H1 (cell line): Measurements from ENCODE around the gene FAM120C. TPM values are rescaled to one million over a fixed set of nuclear protein-coding genes. Genes with fewer than 3 reads are reported as not detected.

Experiments used
- CTCF ChIA-PET: fragments of 300-600 bp; sonication (Branson Sonifier 250); formaldehyde crosslinking; loops from one replicate; lab custom pipeline; 2021; ENCODE audit not compliant: partially characterized antibody; lab: Charles Lee
- POLR2A ChIA-PET: fragments of 300-600 bp; sonication (Branson Sonifier 250); formaldehyde crosslinking; loops from one replicate; lab custom pipeline; 2021; ENCODE audit warnings: inconsistent platforms; ENCODE audit not compliant: partially characterized antibody; lab: Charles Lee
- DNase-seq, 2 experiments: peaks; one replicate each; pipeline versions ENCODE4 v3.0.0 to v3.0.0-alpha.2; 2010 to 2022; ENCODE audit warnings: low spot score in 2 of 2, low read depth in 1 of 2, mixed read lengths in 1 of 2
- FAIRE-seq: peaks from 2 replicates; lab custom pipeline; 2011; peaks lifted over from hg19 to GRCh38; lab: Jason Lieb, UNC
- H2AFZ ChIP-seq: 2 replicates; pipeline ENCODE4 v1.8.1; 2012; ENCODE audit warnings: low read length, inconsistent platforms
- H2AK5ac ChIP-seq: 2 replicates; pipeline ENCODE4 v1.6.1; 2013; ENCODE audit warnings: low read depth, low read length
- H2BK120ac ChIP-seq: replicated peaks from 2 replicates; pipeline ENCODE3; 2013; ENCODE audit warnings: low read depth, low read length, inconsistent platforms
- H2BK12ac ChIP-seq: 2 replicates; pipeline ENCODE4 v1.6.1; 2013; ENCODE audit warnings: low read depth, low read length
- H2BK15ac ChIP-seq: 2 replicates; pipeline ENCODE4 v1.6.1; 2013; ENCODE audit warnings: low read length
- H2BK20ac ChIP-seq: 2 replicates; pipeline ENCODE4 v1.6.1; 2013; ENCODE audit warnings: low read length
- H2BK5ac ChIP-seq: 2 replicates; pipeline ENCODE4 v1.6.1; 2013; ENCODE audit warnings: low read depth, low read length
- H3K14ac ChIP-seq: 2 replicates; pipeline ENCODE4 v1.6.1; 2013; ENCODE audit warnings: inconsistent platforms; ENCODE audit not compliant: insufficient read length
- H3K18ac ChIP-seq: 2 replicates; pipeline ENCODE4 v1.6.1; 2013; ENCODE audit warnings: low read length; ENCODE audit errors: extremely low read depth
- H3K23ac ChIP-seq: 2 replicates; pipeline ENCODE4 v1.6.1; 2013; ENCODE audit warnings: inconsistent platforms; ENCODE audit not compliant: insufficient read length
- H3K23me2 ChIP-seq: 2 replicates; pipeline ENCODE4 v1.6.1; 2013; ENCODE audit warnings: low read depth, low read length
- H3K27ac ChIP-seq: 2 replicates; pipeline ENCODE4 v1.6.1; 2011; ENCODE audit warnings: low read depth, low read length, inconsistent platforms
- H3K27me3 ChIP-seq, 4 experiments: replicated peaks in 1 of 4; 1 replicate in 1 of 4; 2 replicates in 3 of 4; pipeline versions ENCODE4 v1.6.1 to v1.8.1; 2011 to 2013; ENCODE audit warnings: low read length in 3 of 4, mild to moderate bottlenecking in 3 of 4, inconsistent platforms in 2 of 4, mixed read lengths in 2 of 4, moderate library complexity in 1 of 4; ENCODE audit not compliant: control insufficient read depth in 3 of 4, insufficient read depth in 3 of 4; ENCODE audit errors: extremely low read depth in 1 of 4
- H3K36me3 ChIP-seq, 4 experiments: 2 replicates each; pipeline versions ENCODE4 v1.6.1 to v1.8.1; 2011 to 2013; ENCODE audit warnings: mild to moderate bottlenecking in 4 of 4, low read length in 3 of 4, moderate library complexity in 2 of 4, control low read depth in 1 of 4, inconsistent platforms in 1 of 4; ENCODE audit not compliant: insufficient read depth in 4 of 4, control insufficient read depth in 2 of 4
- H3K4ac ChIP-seq: replicated peaks from 2 replicates; pipeline ENCODE3; 2013; ENCODE audit warnings: low read length, low read depth, mixed read lengths, inconsistent platforms; ENCODE audit not compliant: insufficient read length
- H3K4me1 ChIP-seq, 4 experiments: replicated peaks in 1 of 4; 1 replicate in 1 of 4; 2 replicates in 3 of 4; pipeline versions ENCODE4 v1.6.1 to v1.8.1; 2011 to 2013; ENCODE audit warnings: low read length in 3 of 4, inconsistent platforms in 2 of 4, mixed read lengths in 1 of 4; ENCODE audit not compliant: insufficient read depth in 4 of 4, control insufficient read depth in 3 of 4
- H3K4me2 ChIP-seq, 2 experiments: 2 replicates each; pipeline versions ENCODE4 v1.6.1 to v1.8.1; 2011 to 2013; ENCODE audit warnings: low read depth in 2 of 2, low read length in 2 of 2, control low read depth in 1 of 2, inconsistent platforms in 1 of 2, mild to moderate bottlenecking in 1 of 2; ENCODE audit not compliant: insufficient read depth in 1 of 2
- H3K4me3 ChIP-seq, 4 experiments: fragments of 200-600, 300-600 bp in 1 of 4; sonication (generic), shearing (Covaris generic), sonication (Bioruptor Twin) in 1 of 4; 2 replicates each; pipeline versions ENCODE4 v1.5.1 to v1.8.1; 2011 to 2016; ENCODE audit warnings: low read length in 4 of 4, low read depth in 3 of 4, control low read depth in 2 of 4, inconsistent platforms in 2 of 4, mild to moderate bottlenecking in 2 of 4, mixed read lengths in 1 of 4, moderate library complexity in 1 of 4; ENCODE audit not compliant: insufficient read depth in 2 of 4; ENCODE audit errors: extremely low read depth in 1 of 4
- H3K56ac ChIP-seq: replicated peaks from 2 replicates; pipeline ENCODE3; 2013; ENCODE audit warnings: low read depth, mild to moderate bottlenecking, mixed read lengths, low read length, inconsistent platforms; ENCODE audit not compliant: insufficient read length
- H3K79me1 ChIP-seq: 2 replicates; pipeline ENCODE4 v1.6.1; 2013; ENCODE audit warnings: low read depth, low read length, control low read depth
- H3K79me2 ChIP-seq, 2 experiments: 2 replicates each; pipeline versions ENCODE4 v1.6.1 to v1.8.1; 2012 to 2013; ENCODE audit warnings: low read length in 2 of 2, mild to moderate bottlenecking in 2 of 2, inconsistent platforms in 1 of 2; ENCODE audit not compliant: insufficient read depth in 2 of 2, control insufficient read depth in 1 of 2
- H3K9ac ChIP-seq, 4 experiments: replicated peaks in 1 of 4; 1 replicate in 1 of 4; 2 replicates in 3 of 4; pipeline versions ENCODE4 v1.6.1 to v1.8.1; 2011 to 2013; ENCODE audit warnings: low read depth in 3 of 4, low read length in 3 of 4, control low read depth in 2 of 4, mild to moderate bottlenecking in 2 of 4, moderate library complexity in 2 of 4, inconsistent platforms in 1 of 4; ENCODE audit errors: extremely low read depth in 1 of 4
- H3K9me3 ChIP-seq, 2 experiments: 2 replicates each; pipeline versions ENCODE4 v1.6.1 to v1.8.1; 2012 to 2013; ENCODE audit warnings: mild to moderate bottlenecking in 2 of 2, moderate library complexity in 2 of 2, control low read depth in 1 of 2, inconsistent platforms in 1 of 2, low read depth in 1 of 2, low read length in 1 of 2, mixed read lengths in 1 of 2; ENCODE audit not compliant: insufficient read depth in 2 of 2
- H4K20me1 ChIP-seq, 2 experiments: replicated peaks in 1 of 2; 2 replicates each; pipeline versions ENCODE3 to v1.8.1; 2011 to 2013; ENCODE audit warnings: inconsistent platforms in 2 of 2, low read length in 2 of 2, mild to moderate bottlenecking in 1 of 2; ENCODE audit not compliant: insufficient read depth in 2 of 2, control insufficient read depth in 1 of 2
- H4K5ac ChIP-seq: 2 replicates; pipeline ENCODE4 v1.6.1; 2013; ENCODE audit warnings: low read length, low read depth, mixed read lengths, inconsistent platforms; ENCODE audit not compliant: insufficient read length
- H4K8ac ChIP-seq: 2 replicates; pipeline ENCODE4 v1.8.0; 2013; ENCODE audit warnings: mild to moderate bottlenecking, moderate library complexity, low read length, inconsistent platforms; ENCODE audit not compliant: insufficient read depth; ENCODE audit errors: extremely low read depth
- H4K91ac ChIP-seq: replicated peaks from 2 replicates; pipeline ENCODE3; 2013; ENCODE audit warnings: low read length, mixed read lengths, inconsistent platforms; ENCODE audit not compliant: insufficient read length
- BCL11A ChIP-seq, 2 experiments: IDR thresholded peaks; one replicate each; pipeline ENCODE4 v1.6.1; 2011; ENCODE audit warnings: low read depth in 2 of 2, low read length in 2 of 2, mild to moderate bottlenecking in 2 of 2
- CEBPB ChIP-seq: IDR thresholded peaks from 2 replicates; pipeline ENCODE4 v1.6.1; 2012; ENCODE audit warnings: low read depth, low read length
- RXRA ChIP-seq: IDR thresholded peaks from 2 replicates; pipeline ENCODE4 v1.6.1; 2011; ENCODE audit warnings: low read depth, mild to moderate bottlenecking, low read length, moderate library complexity; ENCODE audit not compliant: insufficient read depth
- WGBS, 2 experiments: shearing (Covaris generic) in 1 of 2; methylation state at CpG; one replicate each; pipeline versions ENCODE4 v1.1.6 to v1.1.7; 2013 to 2015; ENCODE audit warnings: low lambda C conversion rate in 2 of 2, mixed read lengths in 2 of 2, inconsistent platforms in 1 of 2, low coverage in 1 of 2, missing lambda C conversion rate in 1 of 2; ENCODE audit not compliant: insufficient replicate concordance in 2 of 2, insufficient coverage in 1 of 2, insufficient read length in 1 of 2; ENCODE audit errors: extremely low coverage in 1 of 2, missing lambda C conversion rate in 1 of 2; 5-methylcytosine and 5-hydroxymethylcytosine counted together
- polyA plus RNA-seq, 7 experiments: library from polyadenylated mRNA; depleted of rRNA in 3 of 7; stranded (reverse) in 5 of 7; unstranded in 2 of 7; fragments of >200 nt in 5 of 7; fragments of 200-250 nt in 2 of 7; gene quantifications; 1 replicate in 5 of 7; 2 replicates in 1 of 7; 4 replicates in 1 of 7; pipeline versions ENCODE4 v1.2.1 to v1.2.3, GENCODE V29; 2011 to 2013; ENCODE audit warnings: missing spikeins in 2 of 7, mixed read lengths in 2 of 7
- total RNA-seq: library from RNA; stranded (reverse); fragmentation: NEBNext Ultra II Directional; extraction: Animal tissue kit (Norgen Biotek cat#: 25700); gene quantifications from 2 replicates; pipeline ENCODE4 v1.2.1, GENCODE V29; 2021

FAM120C gene
- total and polyA plus RNA-seq, 2 of the 8 experiments (the other 6 are each of a cell fraction or from before 2014, with no cell fraction given): 4.4 to 8.1 TPM

DNA sequence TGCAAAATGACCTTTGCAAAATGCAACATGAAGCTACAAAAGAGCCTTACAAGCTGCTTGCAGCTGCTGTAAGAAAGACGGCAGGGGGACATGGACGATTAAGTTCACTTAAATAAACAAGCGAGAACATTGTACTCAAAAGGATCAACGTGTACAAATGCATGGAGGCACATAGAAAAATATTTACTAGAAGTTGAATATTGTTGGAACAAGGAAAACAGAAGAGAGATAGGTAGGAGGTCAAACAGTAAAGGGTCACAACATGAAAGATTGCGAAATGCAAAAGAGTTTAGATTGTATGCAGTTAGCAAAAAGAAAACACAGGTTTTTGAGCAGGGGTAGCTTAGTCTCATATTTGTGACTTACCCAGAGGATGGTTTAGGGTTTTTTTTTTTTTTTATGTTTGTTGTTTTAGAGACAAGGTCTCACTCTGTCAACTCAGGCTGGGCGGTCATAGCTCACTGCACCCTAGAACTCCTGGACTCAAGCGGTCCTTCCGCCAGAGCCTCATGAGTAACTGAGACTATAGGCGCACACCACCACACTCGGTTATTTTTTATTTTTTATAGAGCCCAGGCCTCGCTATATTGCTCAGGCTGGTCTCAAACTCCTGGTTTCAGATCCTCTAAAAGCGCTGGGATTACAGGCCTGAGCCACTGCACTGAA lies 137.4 kb downstream of the FAM120C start:
- H2AK5ac ChIP-seq: no peak overlapping the region
- peaks cover 0 to 10% (median 3%) of the 10 kb centered on the region in 4 experiments; a peak in 6 of 8 replicates for H3K36me3 ChIP-seq
- no peak overlapping the region for H3K18ac ChIP-seq
- no peak overlapping the region for H4K91ac ChIP-seq
- H2BK15ac ChIP-seq: 0 out of 2 replicates have a peak overlapping the region, but pooled peaks have one; percentile 18
- peak overlapping the region; percentile 91; the same call in 1 of the 2 replicates for H3K27ac ChIP-seq
- no peaks in the 10 kb centered on the region for H3K9me3 ChIP-seq
- H3K9ac ChIP-seq: no peak overlapping the region
- no peaks in the 10 kb centered on the region for H3K27me3 ChIP-seq
- H4K5ac ChIP-seq: peak overlapping the region; percentile 60
- no peaks in the 10 kb centered on the region for H3K79me1 ChIP-seq
- no peaks in the 10 kb centered on the region for H4K20me1 ChIP-seq
- H2AFZ ChIP-seq: no peak overlapping the region
- H3K79me2 ChIP-seq: no peaks in the 10 kb centered on the region
- H3K14ac ChIP-seq: no peak overlapping the region
- H2BK5ac ChIP-seq: no peak overlapping the region
- H3K4ac ChIP-seq: no peak overlapping the region
- no peak for FAIRE-seq
- no peak overlapping the region for H3K56ac ChIP-seq
- H3K4me3 ChIP-seq: peak overlapping the region in 1 of 4 experiments; percentile 85; a peak in 1 of 8 replicates
- H2BK12ac ChIP-seq: no peak overlapping the region
- no peak for DNase-seq
- H3K23ac ChIP-seq: no peak overlapping the region
- H3K4me2 ChIP-seq: peak overlapping the region; percentile 70 to 88; a peak in 2 of 4 replicates
- H2BK120ac ChIP-seq: no peak overlapping the region
- TF ChIP-seq BCL11A (IDR thresholded peaks at IDR 0.05; ENCODE audit: low read depth in 2 of 2, low read length in 2 of 2) (no peak), CEBPB (peak; percentile 47; the same call in 1 of the 2 replicates), RXRA (no peak)
- H2BK20ac ChIP-seq: no peak overlapping the region
- peaks cover 1 to 7% (median 4%) of the 10 kb centered on the region in 4 experiments; a peak in 3 of 7 replicates for H3K4me1 ChIP-seq
- POLR2A ChIA-PET: interaction anchor here (1.0 to 1.7 kb wide), 2 partner anchors 42 to 741 kb away, joined by 3 to 4 read pairs; no protein-coding TSS in a partner anchor
- peaks cover 7% of the 10 kb centered on the region for H3K23me2 ChIP-seq
- no peak overlapping the region for H4K8ac ChIP-seq
- CTCF ChIA-PET: interaction anchor here (0.6 to 0.7 kb wide), 2 partner anchors 12 to 376 kb away, joined by 3 read pairs; no protein-coding TSS in a partner anchor
- 88% methylated on average over 10 of the region's 12 CpGs; no CpG with 5 or more reads in 1 of the 2 experiments for WGBS, 2 experiments
